Measurements from ENCODE around the gene SLC25A21. TPM values are rescaled to one million over a fixed set of nuclear protein-coding genes. Genes with fewer than 3 reads are reported as not detected.
"Not testable (repeated sequence)": the region's sequence is repeated elsewhere in the genome, so short reads cannot be mapped to it uniquely, and the experiment has no call there.

The SLC25A21 gene
- total and polyA plus RNA-seq, 9 donors, result 0.57 to 1.6 (median 1.1) TPM; not detected in 1

- H3K36me3 ChIP-seq, result no peaks in the 10 kb centered on the region
- DNase-seq, result no peak
- intact Hi-C loops (cut with DNase I), result no loop called here
- no peaks in the 10 kb centered on the region for H3K4me1 ChIP-seq (ENCODE audit: insufficient read depth)
- H3K27ac ChIP-seq, result no peak overlapping the region
- no peaks in the 10 kb centered on the region for H3K27me3 ChIP-seq
- TF ChIP-seq CTCF (IDR thresholded peaks at IDR 0.05) (no peak), EP300 (IDR thresholded peaks at IDR 0.05) (no peak), POLR2A (IDR thresholded peaks at IDR 0.05) (no peak)
- WGBS, 3 donors, result 93 to 95% (median 94%) methylated on average over 8 of the region's 8 CpGs
- H3K9me3 ChIP-seq, result no peaks in the 10 kb centered on the region
- H3K4me3 ChIP-seq, result no peak overlapping the region
Observed at GRCh38 chr14:37170237-37170636, 2.2 kb downstream of the SLC25A21 start.

DNA sequence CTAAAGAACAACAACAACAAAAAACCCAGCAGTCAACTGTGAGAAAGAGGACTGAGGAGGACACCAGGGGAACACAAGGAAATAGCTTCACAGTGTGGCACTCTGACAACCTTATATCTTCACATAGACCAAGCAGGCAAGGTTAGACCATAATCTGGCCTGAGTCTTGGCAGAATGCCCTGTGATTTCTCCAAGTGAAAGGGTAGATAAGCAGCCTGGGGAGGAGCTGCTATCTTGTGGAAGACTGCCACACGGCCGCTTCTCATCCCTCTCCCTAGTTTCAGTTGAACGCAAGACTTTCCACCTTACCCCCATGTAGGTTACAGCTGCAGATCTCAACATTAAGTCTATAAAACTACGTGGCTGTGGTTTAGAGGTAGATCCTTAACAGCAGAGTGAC is 3.7 kb downstream of the SLC25A21 start:
- TF ChIP-seq CTCF (IDR thresholded peaks at IDR 0.05) (no peak), EP300 (IDR thresholded peaks at IDR 0.05) (no peak), POLR2A (IDR thresholded peaks at IDR 0.05) (no peak)
- H3K9me3 ChIP-seq, result no peaks in the 10 kb centered on the region
- H3K4me3 ChIP-seq, result no peak overlapping the region
- DNase-seq, result no peak
- WGBS, 3 donors, result 53 to 74% (median 67%) methylated on average over 4 of the region's 4 CpGs
- no peaks in the 10 kb centered on the region for H3K4me1 ChIP-seq (ENCODE audit: insufficient read depth)
- H3K27me3 ChIP-seq, result no peaks in the 10 kb centered on the region
- intact Hi-C loops (cut with DNase I), result no loop called here
- H3K36me3 ChIP-seq, result no peaks in the 10 kb centered on the region
- no peak overlapping the region for H3K27ac ChIP-seq

DNA sequence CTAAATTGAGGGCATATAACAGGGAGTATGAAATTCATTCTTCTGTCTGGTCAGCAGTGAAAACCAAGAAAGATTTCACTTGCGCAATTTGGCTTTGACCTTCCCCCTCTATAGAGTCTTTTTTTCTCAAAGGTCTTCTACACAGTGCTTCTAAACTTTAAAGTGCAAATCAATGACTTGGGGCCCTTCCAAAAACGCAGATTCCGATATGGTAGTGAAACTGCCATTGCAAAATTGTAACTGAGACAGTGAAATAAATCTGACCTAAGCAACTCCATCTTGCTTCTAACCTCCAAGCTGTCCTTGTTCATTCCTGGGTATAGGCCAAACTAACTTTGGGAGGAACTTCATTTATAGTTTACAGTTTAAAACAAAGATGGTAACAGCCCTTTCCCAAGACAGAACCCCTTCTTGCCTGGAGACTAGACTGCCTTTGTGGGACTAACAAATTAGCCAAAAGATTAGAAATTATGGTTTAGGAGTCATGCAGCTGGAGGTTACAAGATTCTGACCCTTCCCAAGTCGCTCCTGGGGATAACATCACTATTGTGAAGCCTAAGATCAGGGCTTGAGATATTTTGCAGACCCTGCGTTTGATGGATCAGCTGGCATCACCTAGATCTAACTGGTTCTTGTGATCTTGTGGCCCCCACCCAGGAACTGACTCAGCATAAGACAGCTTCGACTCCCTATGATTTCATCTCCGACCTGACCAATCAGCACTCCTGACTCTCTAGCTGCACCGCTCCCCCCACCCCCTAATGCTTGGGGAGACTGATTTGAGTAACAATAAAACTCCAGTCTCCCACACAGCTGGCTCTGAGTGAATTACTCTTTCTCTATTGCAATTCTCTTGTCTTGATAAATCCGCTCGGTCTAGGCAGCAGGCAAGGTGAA is 5.0 kb downstream of the SLC25A21 start:
- no peak for DNase-seq
- H3K36me3 ChIP-seq, result no peaks in the 10 kb centered on the region
- TF ChIP-seq CTCF (IDR thresholded peaks at IDR 0.05) (no peak), EP300 (IDR thresholded peaks at IDR 0.05) (no peak), POLR2A (IDR thresholded peaks at IDR 0.05) (no peak)
- no peaks in the 10 kb centered on the region for H3K4me1 ChIP-seq (ENCODE audit: insufficient read depth)
- no peak overlapping the region for H3K27ac ChIP-seq
- 78 to 79% (median 78%) methylated on average over 10 of the region's 10 CpGs for WGBS, 3 donors
- H3K9me3 ChIP-seq, result no peaks in the 10 kb centered on the region
- no peak overlapping the region for H3K4me3 ChIP-seq
- H3K27me3 ChIP-seq, result no peaks in the 10 kb centered on the region
- intact Hi-C loops (cut with DNase I), result no loop called here

GRCh38 chr14:37165794-37166193 is 6.6 kb downstream of the SLC25A21 start:
- intact Hi-C loops (cut with DNase I), result no loop called here
- no peaks in the 10 kb centered on the region for H3K27me3 ChIP-seq
- WGBS, 3 donors, result 83 to 93% (median 85%) methylated on average over 3 of the region's 3 CpGs
- H3K4me1 ChIP-seq (ENCODE audit: insufficient read depth), result no peaks in the 10 kb centered on the region
- DNase-seq, result no peak
- no peak overlapping the region for H3K4me3 ChIP-seq
- no peak overlapping the region for H3K27ac ChIP-seq
- TF ChIP-seq CTCF (IDR thresholded peaks at IDR 0.05), result no peak
- TF ChIP-seq EP300 (IDR thresholded peaks at IDR 0.05), result no peak
- no peak for TF ChIP-seq POLR2A (IDR thresholded peaks at IDR 0.05)
- no peaks in the 10 kb centered on the region for H3K9me3 ChIP-seq
- H3K36me3 ChIP-seq, result no peaks in the 10 kb centered on the region

DNA sequence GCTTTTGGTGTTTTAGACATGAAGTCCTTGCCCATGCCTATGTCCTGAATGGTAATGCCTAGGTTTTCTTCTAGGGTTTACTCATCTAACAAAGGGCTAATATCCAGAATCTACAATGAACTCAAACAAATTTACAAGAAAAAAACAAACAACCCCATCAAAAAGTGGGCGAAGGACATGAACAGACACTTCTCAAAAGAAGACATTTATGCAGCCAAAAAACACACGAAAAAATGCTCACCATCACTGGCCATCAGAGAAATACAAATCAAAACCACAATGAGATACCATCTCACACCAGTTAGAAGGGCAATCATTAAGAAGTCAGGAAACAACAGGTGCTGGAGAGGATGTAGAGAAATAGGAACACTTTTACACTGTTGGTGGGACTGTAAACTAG is 10.1 kb downstream of the SLC25A21 start:
- H3K4me3 ChIP-seq; H3K36me3 ChIP-seq; H3K27ac ChIP-seq; DNase-seq; H3K9me3 ChIP-seq; H3K27me3 ChIP-seq; H3K4me1 ChIP-seq (ENCODE audit: insufficient read depth); intact Hi-C loops (cut with DNase I): not testable (repeated sequence)
- 80 to 100% (median 83%) methylated on average over 1 to 2 of the region's 2 CpGs for WGBS, 3 donors

Data from ovary (tissue), 9 donors.